ENCODE measurements around the gene GGA1.

The GGA1 gene, protein sequence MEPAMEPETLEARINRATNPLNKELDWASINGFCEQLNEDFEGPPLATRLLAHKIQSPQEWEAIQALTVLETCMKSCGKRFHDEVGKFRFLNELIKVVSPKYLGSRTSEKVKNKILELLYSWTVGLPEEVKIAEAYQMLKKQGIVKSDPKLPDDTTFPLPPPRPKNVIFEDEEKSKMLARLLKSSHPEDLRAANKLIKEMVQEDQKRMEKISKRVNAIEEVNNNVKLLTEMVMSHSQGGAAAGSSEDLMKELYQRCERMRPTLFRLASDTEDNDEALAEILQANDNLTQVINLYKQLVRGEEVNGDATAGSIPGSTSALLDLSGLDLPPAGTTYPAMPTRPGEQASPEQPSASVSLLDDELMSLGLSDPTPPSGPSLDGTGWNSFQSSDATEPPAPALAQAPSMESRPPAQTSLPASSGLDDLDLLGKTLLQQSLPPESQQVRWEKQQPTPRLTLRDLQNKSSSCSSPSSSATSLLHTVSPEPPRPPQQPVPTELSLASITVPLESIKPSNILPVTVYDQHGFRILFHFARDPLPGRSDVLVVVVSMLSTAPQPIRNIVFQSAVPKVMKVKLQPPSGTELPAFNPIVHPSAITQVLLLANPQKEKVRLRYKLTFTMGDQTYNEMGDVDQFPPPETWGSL

DNA sequence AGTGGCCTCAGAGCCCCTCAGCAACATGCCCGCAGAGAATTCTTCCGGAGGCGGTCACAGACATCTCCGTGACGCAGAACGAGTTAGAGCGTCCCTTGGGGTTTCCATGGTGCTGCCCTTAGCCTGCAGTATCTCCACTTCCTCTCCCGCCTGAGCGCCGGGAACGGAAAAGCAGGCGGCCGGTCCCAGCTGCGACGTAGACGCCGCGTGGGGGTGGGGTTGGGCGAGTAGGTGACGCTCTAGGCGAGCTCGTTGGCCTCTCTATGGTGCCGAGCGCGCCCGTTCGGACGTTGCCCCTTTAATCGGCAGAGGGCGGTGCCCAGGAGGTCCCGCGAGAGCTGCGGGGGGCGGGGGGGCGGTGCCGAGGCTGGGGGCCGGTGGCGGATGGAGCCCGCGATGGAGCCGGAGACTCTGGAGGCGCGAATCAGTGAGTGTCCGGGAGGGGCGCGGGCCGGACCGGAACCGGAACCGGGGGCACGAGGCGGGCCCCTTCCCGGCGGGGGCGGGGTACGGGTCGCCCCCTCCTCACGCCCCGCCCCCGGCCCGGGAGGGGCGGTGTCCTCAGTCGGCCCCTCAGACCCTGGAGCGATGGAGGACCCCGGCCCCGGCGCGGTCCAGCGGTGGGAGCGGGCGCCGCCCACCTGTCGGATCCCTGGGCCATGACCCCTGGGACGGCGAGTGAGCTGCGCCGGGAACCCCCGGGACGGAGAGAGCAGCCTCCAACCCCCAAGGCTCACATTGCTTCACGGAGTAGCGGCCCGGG, at the start of gene GGA1:
Gene GGA1, plus strand, starts transcription at position 358 of the 763 bp plus-strand sequence. Its CDS starts 27 bp downstream, at position 385.
- peak; percentile 96 to 97 for DNase-seq

DNA sequence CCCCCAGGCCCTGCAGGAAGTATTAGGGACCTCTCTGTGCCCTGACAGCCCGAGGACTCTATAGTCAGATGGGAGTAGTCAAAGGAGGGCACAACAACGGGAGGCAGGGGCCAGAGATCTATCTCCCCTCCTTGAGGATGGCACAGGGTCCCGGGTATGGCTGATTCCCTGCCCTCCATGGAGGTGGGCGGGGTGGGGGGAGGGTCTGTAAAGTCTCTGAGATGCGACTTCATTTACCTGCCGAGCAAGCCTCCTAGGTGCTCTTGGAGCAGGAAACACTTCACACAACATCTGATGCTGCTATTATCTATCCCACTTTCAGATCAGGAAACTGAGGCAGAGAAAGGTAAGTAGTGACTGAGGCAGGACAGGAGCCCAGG, 49.1 kb upstream of the GGA1 start:
- DNase-seq: no peak

DNA sequence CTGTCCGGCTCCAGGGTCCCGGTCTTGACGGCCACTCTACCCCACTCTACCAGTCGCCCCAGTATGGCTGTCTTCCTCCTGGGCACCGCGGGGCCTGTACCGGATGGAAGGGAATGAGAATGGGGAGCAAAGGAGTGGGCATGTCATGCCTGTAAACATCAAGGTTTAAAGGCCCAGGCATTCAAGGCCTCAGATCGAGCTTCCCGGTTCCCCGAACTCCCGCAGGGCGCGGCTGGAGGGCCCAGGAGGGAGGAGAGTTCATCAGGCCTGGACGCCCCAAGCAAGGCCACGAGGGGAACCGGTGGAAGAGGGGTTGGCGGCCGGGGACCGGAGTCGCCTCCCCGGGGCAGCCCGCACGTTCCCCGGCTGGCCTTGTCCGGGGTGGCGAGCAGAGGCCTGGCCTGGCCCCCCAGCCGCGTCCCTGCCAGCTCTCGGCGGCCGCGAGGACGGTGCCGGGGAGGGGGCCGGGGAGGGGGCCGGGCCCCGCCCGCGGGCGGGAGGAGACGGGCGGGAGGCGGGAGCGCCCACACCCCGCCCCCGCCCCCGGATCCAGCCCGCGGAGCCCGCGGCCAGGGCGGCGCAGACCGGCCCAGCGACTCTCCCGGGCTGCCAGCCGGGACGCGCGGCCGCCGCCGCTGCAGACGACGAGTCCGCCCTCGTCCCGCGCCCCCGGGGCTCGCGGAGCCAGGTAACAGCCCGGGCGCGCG, 48.6 kb upstream of the GGA1 start, which contains the start of gene CDC42EP1:
Gene CDC42EP1, plus strand, starts transcription at position 580 of the 707 bp plus-strand sequence. CDS start 5,870 bp downstream, outside the sequence.
- DNase-seq: no peak

DNA sequence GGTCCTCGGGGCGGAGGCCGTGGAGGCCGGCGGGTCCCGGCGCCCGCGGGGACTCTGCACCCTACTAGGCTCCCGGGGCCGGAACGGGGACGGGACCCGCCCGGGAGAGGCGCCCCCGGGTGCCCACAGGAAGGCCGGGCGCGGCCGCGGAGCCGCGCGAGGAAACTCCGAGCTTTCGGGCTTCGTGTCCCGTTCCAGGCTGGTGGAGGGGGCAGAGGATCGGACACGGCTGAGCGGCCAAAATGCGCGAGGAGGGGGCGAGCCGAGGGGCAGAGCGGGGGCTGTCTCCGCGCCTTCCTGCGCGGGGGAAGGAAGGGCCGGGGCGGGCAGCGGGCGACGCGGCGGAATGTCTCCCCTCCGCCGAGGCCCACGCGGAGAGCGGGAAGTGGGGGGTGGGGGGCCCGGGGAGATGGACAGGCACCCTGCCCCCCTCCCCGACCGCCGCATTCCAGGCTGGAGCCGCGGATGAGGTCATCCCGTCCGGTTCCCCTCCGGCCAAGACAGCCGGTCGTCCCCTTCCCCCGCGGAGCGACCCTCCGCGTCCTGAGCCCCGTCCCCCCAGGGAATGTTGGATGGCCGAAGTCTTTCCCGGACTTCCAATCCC, 47.9 kb upstream of the GGA1 start:
- DNase-seq: no peak

DNA sequence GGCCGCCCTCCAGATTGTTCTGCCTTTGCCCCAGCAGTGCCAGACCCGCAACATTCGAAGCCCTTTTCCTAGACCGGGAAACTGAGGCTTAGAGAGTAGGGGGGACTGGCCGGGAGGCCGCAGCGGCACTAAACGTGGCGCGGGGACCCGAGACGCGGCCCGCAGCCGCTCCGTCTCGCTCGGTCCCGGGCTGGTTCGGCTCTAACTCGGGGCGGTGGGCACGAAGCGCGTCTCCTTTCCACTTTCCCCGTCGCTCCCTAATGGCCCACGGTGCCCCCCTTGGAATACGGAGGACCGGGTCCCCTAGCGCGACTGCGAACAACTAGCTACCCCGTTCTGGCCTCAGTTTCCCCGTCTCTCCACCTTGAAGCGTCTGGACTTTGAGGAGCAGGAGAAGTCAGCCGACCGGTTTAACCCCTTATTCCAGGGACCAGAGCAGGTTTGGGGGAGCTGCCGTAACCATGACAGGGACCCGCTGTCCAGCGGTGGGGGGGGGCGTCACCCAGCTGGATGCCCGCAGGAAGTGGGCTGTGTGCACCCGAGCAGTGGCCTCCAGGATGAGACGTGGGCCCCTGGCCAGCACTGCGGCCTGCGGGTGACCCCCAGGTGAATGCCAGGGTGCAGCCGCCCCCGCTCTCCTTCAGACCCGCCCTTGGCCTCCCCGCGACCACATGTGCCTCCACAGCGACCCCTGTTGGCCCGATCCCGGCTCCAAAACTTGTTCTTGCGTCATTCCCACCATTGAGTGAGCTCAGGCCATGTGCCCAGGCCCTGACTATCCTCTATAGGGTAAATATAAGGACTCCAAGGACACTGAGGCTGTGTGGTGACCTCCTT, 47.2 kb upstream of the GGA1 start:
- peak; percentile 93 to 95 for DNase-seq

DNA sequence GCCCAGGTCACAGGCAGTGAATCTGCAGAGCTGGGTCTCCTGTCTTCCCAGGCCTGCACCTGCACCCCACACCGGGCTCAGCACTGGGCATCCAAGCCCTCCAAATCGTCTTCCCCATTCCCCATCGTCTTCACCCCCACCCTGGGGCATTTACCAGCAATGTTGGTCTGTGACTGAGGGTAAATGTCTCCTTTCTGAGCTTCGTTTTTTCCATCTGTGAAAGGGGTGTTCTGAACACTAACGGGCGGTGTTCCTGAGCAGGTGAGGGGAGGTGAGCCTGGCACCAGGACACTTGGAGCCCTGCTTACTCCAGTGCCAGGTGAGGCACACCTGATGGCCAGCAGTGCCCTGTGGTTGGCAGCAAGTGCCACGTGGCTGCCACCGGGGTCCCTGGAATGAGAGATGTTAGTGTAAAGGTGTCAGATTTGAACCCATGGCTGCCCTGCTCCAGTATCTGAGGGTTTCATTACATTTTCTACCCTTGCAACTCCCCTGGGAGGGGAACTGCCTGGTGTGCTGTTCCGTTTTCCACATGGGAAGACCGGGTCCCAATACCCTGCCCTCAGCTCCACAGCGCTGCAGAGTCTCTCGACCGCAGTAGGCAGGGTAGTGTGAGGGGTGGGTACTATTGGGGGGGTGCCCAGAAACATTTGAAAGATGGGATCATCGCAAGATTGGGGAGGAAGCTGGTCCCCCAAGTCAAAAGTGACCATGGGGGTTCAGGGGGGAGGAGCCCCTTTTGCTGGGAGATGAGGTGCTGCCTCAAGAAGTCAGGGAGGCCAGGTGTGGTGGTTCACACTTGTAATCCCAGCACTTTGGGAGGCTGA, 46.4 kb upstream of the GGA1 start:
- DNase-seq: no peak

DNA sequence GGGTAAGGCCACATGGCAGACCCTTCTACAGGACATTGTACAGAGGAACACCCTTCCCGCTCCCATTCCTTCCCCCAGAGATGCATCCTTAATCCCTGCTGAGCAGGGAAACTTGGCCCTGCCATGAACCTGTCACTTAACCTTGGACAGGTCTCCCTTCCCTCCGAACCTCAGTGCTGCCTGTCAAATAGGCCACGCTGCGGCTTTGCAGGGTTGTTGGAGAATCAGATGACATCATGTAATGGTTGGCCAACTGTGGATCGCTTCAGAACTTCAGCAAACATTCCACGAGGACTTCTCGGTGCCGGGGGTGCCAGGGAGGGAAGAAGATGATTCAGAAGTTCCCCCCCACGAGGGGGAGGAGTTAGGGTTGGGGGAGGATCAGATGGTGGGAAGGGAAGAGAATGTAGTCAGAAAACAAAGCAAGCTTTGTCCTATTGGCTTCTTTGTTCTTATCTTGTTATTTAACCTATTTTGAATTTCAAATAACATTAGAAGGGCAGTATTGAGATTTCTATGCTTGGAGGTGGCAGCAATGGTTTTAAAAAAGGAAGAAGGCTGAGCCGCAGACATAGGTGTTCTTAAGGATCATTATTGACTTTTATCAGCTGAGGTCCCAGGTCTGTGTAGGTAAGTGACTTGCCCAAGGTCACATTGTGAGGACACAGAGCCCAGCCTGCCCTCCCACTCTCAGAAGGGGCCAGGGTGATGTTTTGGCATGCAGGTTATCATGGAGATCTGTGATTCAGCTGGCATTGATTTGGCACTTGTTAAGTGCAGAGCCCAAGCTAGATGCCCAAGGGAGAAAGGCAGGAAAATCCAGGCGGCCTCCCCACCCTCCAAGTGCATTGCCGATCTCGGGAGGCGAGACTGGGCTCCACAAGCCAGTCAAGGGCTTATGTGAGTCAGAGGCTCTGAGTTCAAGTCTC, 45.2 kb upstream of the GGA1 start:
- DNase-seq: no peak

DNA sequence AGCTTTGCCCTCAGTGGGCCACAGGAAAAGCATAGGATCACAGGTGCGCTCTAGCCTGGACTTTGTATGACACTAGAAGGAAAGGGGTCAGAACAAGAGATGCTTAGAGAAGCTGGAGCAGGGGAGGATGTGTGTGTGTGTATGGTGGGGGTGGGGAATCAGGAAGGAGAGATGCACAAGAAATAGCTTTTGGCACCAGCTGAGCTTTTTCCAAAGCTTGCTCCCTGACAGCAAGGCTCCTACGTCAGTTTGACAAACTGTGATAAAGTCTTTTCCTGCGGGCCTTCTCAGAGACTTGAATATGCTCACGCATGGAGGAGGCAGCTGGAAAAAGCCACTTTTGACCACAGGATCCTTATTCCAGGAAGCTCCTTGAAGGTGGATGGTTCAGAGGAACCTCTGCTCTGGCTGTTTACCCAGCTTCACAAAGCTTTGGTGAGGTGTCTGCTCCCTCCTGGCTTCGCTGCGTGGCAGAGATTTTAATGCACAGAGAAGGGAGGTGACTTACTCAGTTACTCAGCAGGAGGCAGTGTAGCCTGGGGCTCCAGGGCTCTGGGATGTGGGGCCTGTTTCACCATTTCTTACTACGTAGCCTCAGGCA, 44.4 kb upstream of the GGA1 start:
- DNase-seq: no peak

DNA sequence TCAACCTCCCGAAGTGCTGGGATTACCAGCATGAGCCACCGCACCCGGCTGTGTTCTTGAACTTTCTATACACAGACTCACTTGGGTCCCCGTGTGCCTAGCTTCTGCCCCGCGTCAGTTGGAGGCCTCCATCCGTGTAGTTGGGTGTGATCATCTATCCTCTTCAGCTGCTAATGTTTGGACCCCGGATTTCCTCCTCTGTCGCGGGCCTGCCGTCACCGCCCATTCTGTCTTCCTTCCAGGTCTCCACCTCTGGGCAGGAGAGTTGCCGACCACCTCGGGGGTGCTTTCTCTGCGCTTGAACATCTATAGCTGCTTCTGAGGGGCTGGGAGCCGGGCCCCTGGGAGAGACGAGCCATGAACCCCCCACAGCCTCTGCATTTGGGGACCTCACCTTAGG, 42.8 kb upstream of the GGA1 start:
- DNase-seq: no peak

DNA sequence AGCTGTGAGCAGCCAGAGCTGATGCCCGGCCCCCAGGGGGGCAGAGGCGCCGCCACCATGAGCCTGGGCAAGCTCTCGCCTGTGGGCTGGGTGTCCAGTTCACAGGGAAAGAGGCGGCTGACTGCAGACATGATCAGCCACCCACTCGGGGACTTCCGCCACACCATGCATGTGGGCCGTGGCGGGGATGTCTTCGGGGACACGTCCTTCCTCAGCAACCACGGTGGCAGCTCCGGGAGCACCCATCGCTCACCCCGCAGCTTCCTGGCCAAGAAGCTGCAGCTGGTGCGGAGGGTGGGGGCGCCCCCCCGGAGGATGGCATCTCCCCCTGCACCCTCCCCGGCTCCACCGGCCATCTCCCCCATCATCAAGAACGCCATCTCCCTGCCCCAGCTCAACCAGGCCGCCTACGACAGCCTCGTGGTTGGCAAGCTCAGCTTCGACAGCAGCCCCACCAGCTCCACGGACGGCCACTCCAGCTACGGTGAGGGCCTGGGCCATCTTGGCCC, 42.3 kb upstream of the GGA1 start:
- peak; percentile 52 to 59 for DNase-seq

DNA sequence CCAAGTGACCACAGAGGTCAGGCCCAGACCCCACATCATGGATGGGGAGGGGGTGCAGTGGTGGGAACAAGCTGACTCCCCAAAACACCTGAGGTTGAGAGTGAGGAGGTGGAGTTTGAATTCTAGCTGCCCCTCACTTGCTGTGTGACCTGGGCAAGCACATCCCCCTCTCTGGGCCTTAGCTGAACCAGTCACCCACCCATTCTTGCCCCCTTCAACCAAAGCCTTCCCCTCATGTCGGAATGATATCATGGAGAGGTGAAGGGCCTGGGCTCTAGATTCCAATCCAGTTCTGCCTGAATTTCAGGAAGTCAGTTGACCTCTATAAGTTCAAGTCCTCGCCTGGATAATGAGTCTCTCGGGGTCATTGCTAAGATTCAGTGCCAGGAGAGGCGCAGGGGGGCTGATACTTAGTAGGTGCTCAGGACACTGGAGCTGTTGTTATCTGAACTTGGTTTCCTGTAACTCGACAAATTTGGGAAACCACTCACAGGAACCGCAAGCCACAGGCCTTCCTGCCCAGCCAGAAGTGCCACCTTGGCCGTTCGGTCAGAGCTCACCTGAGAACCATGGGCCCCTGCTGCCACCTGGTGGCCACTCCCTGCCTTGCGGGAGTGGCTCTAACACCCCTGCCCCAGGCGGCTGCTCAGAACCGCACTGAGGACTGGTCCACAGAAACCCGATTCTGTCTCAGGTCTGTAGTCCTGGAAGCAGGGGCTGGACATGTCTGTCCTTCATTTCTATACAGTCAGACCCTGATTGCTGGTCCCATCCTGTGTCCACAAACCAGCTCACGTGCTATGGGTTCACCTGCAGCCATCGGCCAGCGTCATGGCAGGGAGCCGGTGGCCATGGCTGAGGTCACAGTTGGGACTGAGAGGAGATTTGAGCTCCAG, 41.5 kb upstream of the GGA1 start:
- peak; percentile 96 for DNase-seq

DNA sequence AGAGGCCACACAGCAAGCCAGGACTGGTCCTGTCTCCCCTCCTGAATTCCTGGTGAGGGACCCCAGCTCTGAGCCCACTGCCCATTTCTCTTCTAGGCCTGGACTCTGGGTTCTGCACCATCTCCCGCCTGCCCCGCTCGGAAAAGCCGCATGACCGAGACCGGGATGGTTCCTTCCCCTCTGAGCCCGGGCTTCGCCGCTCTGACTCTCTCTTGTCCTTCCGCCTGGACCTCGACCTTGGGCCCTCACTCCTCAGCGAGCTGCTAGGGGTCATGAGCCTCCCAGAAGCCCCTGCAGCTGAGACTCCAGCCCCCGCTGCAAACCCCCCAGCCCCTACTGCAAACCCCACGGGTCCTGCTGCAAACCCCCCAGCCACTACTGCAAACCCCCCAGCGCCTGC, 40.6 kb upstream of the GGA1 start:
- DNase-seq: no peak

DNA sequence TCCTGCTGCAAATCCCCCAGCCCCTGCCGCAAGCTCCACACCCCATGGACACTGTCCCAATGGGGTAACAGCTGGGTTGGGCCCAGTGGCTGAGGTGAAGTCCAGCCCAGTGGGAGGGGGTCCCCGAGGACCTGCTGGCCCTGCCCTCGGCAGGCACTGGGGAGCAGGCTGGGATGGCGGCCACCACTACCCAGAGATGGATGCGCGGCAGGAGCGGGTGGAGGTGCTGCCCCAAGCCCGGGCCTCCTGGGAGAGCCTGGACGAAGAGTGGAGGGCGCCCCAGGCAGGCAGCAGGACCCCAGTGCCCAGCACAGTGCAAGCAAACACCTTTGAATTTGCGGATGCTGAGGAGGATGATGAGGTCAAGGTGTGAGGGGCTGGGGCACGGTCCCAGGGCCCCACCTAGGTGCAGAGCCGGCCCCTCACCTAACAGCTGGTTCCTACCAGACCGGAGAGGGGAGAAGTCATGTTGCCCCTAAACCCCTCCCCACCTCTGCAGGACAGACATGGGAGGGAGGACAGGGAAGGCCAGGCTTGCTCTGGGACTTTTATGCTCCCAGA, 40.1 kb upstream of the GGA1 start:
- DNase-seq: no peak

DNA sequence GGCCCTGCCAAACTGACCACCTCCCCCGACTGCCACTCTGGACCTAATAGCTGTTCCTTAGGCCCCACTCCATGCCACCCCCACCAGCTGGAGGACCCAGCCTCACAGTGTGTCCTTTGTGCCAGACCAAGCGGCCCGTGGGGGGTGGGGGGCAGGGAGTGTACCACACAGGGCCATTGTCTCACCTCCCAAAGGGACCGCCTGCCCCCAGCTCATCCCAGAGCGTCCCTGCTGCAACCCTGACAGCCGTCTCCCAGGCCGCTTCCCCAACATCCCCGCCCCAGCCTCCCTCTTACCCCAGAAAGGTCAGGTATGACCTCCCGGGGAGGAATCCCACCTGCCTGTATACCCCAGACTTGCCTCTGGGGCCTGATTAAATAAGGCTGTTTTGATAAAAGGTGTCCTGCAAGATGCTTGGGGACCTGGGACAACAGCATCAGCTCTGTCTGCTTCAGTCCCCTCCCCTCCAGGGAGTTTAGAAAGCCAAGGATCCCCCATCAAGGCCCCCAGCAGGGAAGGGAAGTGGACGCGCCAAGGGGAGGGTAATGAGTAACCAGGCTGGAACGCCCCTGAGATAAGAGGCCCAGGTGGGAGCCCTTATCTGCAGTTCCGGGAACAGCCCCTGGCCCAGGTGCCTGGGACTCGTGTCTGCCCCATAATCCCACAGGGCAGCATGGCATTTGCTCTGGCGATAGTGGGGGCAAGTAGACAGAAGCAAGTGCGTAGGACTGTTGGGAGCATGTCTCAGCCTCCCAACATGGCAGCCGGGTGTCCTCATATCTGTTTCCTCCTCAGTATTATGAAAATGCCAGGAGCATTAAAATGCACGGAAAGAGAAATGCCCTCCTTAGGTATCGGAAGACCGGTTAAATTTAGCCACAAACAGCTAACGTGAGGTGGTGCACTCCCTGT, 39.4 kb upstream of the GGA1 start:
- DNase-seq: no peak

DNA sequence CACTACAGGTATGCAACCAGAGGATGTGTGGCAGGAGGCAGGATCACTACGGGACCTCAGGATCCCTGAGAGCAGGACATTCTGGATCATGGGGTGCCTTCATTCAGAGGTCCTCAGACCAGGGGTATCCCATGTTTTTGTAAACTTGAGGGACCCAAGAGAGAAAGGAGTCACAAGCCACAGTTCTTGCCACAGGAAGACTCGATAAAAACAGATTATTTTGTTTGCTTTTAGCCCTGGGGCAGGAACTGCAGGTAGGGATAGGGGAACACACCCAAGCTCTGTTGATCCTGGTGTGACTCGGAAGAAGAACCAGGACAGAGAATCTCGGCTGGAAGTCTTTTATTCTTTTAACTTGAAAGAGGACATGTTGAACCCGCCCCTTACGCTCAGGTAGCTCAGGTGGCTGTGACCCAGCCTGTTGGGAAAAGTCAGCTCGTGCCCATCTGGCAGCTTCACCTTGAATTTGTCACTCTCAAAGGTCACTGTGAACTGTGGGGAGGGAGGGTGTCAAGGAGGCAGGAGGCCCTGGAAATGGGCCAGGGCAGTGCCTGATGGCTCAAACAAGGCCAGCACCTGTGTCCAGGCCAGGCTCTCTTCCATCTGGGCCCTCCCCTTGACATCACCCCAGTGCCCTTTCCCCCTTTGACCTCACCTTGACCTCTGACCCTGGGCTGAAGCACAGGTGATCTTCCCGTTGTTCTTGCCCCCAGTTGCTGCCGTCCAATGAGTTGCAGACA, 38.5 kb upstream of the GGA1 start:
- DNase-seq: no peak

DNA sequence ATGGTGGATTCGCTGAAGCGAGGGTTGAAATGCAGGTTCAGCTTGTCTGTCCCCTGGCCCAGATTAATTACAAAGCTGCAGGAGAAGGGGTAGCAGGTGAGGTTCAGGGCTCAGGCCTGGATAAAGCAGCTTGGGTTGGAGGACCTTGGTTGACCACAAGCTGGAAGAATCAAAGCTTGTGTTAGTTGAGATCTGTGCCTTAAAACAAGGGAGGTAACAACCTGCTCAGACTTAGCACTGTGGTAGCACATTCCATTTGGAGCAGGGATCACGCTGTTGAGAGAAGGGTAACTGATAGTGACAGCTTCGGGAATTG, 38.0 kb upstream of the GGA1 start:
- no peak for DNase-seq

Data from activated T-cell treated with anti-CD3 and anti-CD28 coated beads, Interleukin-2, amount 50 U/mL, for 48 hours (primary cell).